HUES48 (cell line): ENCODE results near the gene FOXN4.

ENCODE experiments used
- H3K27ac ChIP-seq: one replicate; pipeline ENCODE4 v1.7.0; 2013; ENCODE audit warnings: low read depth, low read length, inconsistent platforms
- H3K27me3 ChIP-seq: 2 replicates; pipeline ENCODE4 v1.6.1; 2013; ENCODE audit warnings: mild to moderate bottlenecking, low read length; ENCODE audit not compliant: control insufficient read depth, insufficient read depth
- H3K36me3 ChIP-seq: 2 replicates; pipeline ENCODE4 v1.6.1; 2013; ENCODE audit warnings: low read length; ENCODE audit not compliant: control insufficient read depth, insufficient read depth
- H3K4me1 ChIP-seq: 2 replicates; pipeline ENCODE4 v1.6.1; 2013; ENCODE audit warnings: mild to moderate bottlenecking, low read length; ENCODE audit not compliant: control insufficient read depth, insufficient read depth
- H3K4me3 ChIP-seq: 2 replicates; pipeline ENCODE4 v1.5.1; 2013; ENCODE audit warnings: mild to moderate bottlenecking, low read depth, low read length
- H3K9ac ChIP-seq: 2 replicates; pipeline ENCODE4 v1.6.1; 2013; ENCODE audit warnings: mild to moderate bottlenecking, low read depth, low read length, moderate library complexity
- H3K9me3 ChIP-seq: 2 replicates; pipeline ENCODE4 v1.6.1; 2013; ENCODE audit warnings: low read length; ENCODE audit not compliant: control insufficient read depth, insufficient read depth

The FOXN4 gene

DNA sequence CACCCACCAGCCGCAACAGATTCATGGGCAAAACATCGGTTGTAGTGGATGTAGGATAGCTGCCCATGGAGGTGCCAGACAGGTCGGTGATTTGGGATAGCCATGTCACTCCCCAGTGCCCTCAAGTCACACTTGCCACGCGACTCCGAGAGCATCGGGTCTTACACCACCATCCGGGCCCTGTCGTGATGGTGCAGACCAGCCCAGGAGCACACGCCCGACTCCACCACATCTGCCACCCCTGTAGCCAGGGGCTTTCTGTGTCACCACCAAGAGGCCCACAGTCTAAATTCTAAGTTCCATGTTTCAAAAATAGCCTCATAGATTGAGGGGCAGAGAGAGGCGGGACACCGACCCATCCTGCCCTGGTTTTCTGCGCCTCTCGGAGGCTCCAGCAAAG lies 18.0 kb downstream of the FOXN4 start:
- no peak overlapping the region for H3K4me3 ChIP-seq
- no peak overlapping the region for H3K27ac ChIP-seq
- H3K9ac ChIP-seq: no peak overlapping the region
- peaks cover 10% of the 10 kb centered on the region; the same call in 1 of the 2 replicates for H3K4me1 ChIP-seq
- H3K27me3 ChIP-seq: no peaks in the 10 kb centered on the region
- H3K9me3 ChIP-seq: no peaks in the 10 kb centered on the region
- no peaks in the 10 kb centered on the region for H3K36me3 ChIP-seq

- Histone ChIP-seq H3K4me1 (peaks cover 10% of the 10 kb centered on the region; the same call in 1 of the 2 replicates), H3K36me3 (no peaks in the 10 kb centered on the region), H3K27ac (no peak overlapping the region), H3K9me3 (no peaks in the 10 kb centered on the region), H3K4me3 (no peak overlapping the region), H3K27me3 (no peaks in the 10 kb centered on the region), H3K9ac (no peak overlapping the region)
These were observed 19.0 kb downstream of the FOXN4 start for GRCh38 chr12:109290061-109290460.

GRCh38 chr12:109289551-109289950 lies 19.5 kb downstream of the FOXN4 start:
- Histone ChIP-seq H3K9ac (no peak overlapping the region), H3K4me1 (peaks cover 10% of the 10 kb centered on the region; the same call in 1 of the 2 replicates), H3K4me3 (no peak overlapping the region), H3K36me3 (no peaks in the 10 kb centered on the region), H3K9me3 (no peaks in the 10 kb centered on the region), H3K27ac (no peak overlapping the region), H3K27me3 (no peaks in the 10 kb centered on the region)

DNA sequence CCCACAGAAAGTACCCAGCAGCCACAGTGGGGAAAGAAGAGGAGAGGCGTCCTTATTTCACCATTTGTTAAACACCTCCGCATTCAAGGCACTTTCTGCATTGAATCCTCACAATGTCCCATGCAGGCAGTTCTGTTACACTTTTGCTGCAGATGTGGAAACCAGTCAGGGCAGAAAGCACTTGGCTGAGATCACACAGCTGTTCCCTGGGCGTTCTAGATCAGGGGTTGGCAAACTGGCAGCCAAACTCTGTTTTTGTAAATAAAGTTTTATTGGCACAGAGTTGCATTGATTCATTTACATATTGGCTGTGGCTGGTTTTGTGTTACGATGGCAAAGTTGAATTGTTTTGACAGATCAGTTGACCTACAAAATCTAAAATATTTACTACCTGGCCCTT lies 20.1 kb downstream of the FOXN4 start:
- H3K4me1 ChIP-seq: peaks cover 10% of the 10 kb centered on the region; the same call in 1 of the 2 replicates
- no peaks in the 10 kb centered on the region for H3K9me3 ChIP-seq
- H3K9ac ChIP-seq: no peak overlapping the region
- H3K36me3 ChIP-seq: no peaks in the 10 kb centered on the region
- H3K27me3 ChIP-seq: no peaks in the 10 kb centered on the region
- H3K4me3 ChIP-seq: no peak overlapping the region
- H3K27ac ChIP-seq: no peak overlapping the region

- Histone ChIP-seq H3K4me3 (peak overlapping the region; percentile 8; the same call in 1 of the 2 replicates), H3K9me3 (no peaks in the 10 kb centered on the region), H3K36me3 (no peaks in the 10 kb centered on the region), H3K27me3 (no peaks in the 10 kb centered on the region), H3K9ac (no peak overlapping the region), H3K4me1 (peaks cover 10% of the 10 kb centered on the region; the same call in 1 of the 2 replicates), H3K27ac (no peak overlapping the region)
These were observed 20.5 kb downstream of the FOXN4 start for GRCh38 chr12:109288571-109288970.

- peaks cover 10% of the 10 kb centered on the region; the same call in 1 of the 2 replicates for H3K4me1 ChIP-seq
- no peaks in the 10 kb centered on the region for H3K36me3 ChIP-seq
- H3K27ac ChIP-seq: no peak overlapping the region
- H3K4me3 ChIP-seq: peak overlapping the region; percentile 8; the same call in 1 of the 2 replicates
- no peaks in the 10 kb centered on the region for H3K27me3 ChIP-seq
- no peak overlapping the region for H3K9ac ChIP-seq
- H3K9me3 ChIP-seq: no peaks in the 10 kb centered on the region
These were observed 21.1 kb downstream of the FOXN4 start for GRCh38 chr12:109287811-109288469.

GRCh38 chr12:109287181-109287580 lies 21.9 kb downstream of the FOXN4 start:
- H3K9ac ChIP-seq: no peak overlapping the region
- H3K27me3 ChIP-seq: no peaks in the 10 kb centered on the region
- no peak overlapping the region for H3K4me3 ChIP-seq
- H3K9me3 ChIP-seq: no peaks in the 10 kb centered on the region
- H3K27ac ChIP-seq: no peak overlapping the region
- no peaks in the 10 kb centered on the region for H3K36me3 ChIP-seq
- peaks cover 10% of the 10 kb centered on the region; the same call in 1 of the 2 replicates for H3K4me1 ChIP-seq

DNA sequence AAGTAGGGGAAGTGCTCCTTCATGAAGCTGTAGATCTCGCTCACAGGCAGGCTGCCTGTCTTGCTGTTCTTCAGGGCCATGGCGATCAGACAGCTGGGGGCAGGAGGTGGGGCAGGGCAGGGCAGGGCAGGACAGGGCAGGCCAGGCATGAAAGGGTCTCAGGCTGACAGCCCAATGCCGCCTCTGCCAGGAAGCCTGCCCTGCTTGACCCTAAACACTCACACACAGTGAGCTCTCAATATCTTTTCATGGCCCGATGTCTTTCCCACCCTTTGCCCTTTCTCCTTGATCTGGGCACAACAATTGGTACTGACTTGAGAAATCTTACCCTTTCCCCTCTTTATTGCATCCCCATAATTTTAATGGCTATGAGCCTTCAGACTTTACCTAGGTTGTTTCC lies 22.4 kb downstream of the FOXN4 start:
- H3K27me3 ChIP-seq: no peaks in the 10 kb centered on the region
- H3K9me3 ChIP-seq: no peaks in the 10 kb centered on the region
- peaks cover 6% of the 10 kb centered on the region; the same call in 1 of the 2 replicates for H3K4me1 ChIP-seq
- H3K27ac ChIP-seq: no peak overlapping the region
- H3K36me3 ChIP-seq: no peaks in the 10 kb centered on the region
- no peak overlapping the region for H3K9ac ChIP-seq
- no peak overlapping the region for H3K4me3 ChIP-seq

DNA sequence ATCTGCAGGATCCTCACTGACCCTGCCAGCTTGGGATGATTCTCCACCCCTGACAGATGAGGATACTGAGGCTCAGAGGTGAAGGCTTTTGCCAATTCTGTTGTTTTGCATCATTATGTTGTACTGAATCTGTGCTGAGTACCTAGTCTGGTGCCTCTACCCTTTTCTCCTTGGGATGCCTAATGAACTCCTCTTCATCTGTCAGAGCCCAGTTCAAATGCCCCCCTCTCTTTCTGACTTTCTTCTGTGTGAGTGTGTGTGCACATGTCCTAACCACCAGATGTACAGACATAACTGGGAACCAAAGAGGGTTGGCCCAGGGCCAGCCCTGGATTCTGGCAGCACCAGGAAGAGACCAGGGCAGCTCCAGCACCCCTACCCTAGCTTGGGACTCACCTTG lies 22.8 kb downstream of the FOXN4 start:
- H3K9me3 ChIP-seq: no peaks in the 10 kb centered on the region

DNA sequence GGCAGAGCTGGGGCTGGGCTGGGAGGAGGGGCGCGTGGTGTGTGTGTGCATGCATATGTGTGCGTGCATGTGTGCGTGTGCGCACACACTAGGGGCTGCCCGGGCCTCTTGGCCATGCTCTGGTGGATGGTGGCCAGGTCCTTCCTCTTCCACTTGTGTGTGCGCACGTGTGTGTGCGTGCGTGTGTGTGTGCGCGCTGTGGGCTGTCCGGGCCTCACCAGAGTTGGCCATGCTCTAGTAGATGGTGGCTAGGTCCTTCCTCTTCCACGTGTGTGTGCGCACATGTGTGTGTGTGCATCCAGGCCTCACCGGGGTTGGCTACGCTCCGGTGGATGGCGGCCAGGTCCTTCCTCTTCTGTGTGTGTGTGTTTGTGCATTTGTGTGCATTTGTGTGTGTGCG lies 24.7 kb downstream of the FOXN4 start:
- Histone ChIP-seq H3K36me3 (no peaks in the 10 kb centered on the region), H3K9me3 (no peaks in the 10 kb centered on the region), H3K4me3 (no peak overlapping the region), H3K27ac (no peak overlapping the region), H3K4me1 (no peaks in the 10 kb centered on the region; the same call in 1 of the 2 replicates), H3K9ac (no peak overlapping the region), H3K27me3 (no peaks in the 10 kb centered on the region)

More for the DNA sequence above, 22.8 kb downstream of the FOXN4 start:
- H3K4me3 ChIP-seq: no peak overlapping the region
- no peaks in the 10 kb centered on the region for H3K36me3 ChIP-seq
- no peak overlapping the region for H3K9ac ChIP-seq
- no peak overlapping the region for H3K27ac ChIP-seq
- no peaks in the 10 kb centered on the region for H3K27me3 ChIP-seq
- H3K4me1 ChIP-seq: peaks cover 4% of the 10 kb centered on the region; the same call in 1 of the 2 replicates

DNA sequence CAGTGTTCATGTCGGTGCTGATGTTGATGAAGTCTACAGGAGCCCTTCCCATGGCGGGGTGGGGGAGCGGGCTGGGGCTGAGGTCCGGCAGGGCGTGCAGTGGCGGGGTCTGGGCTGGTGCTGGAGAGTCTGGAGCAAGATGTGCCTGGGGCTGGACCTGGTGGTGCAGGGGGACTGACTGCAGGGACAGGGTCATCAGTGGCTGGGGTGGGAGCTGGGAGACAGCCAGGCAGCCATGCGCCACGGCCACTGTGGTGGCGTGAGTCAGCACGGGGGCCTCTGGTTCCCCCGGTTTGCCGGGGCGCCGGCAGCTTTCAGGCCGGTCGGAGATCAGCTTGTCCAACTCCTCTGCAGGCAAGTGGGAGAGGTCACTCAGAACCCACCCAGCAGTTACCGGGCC lies 27.6 kb downstream of the FOXN4 start:
- Histone ChIP-seq H3K4me3 (no peak overlapping the region), H3K36me3 (no peaks in the 10 kb centered on the region), H3K4me1 (peaks cover 6% of the 10 kb centered on the region; the same call in 1 of the 2 replicates), H3K27ac (no peak overlapping the region), H3K9me3 (no peaks in the 10 kb centered on the region), H3K9ac (no peak overlapping the region), H3K27me3 (no peaks in the 10 kb centered on the region)
